A673 (cell line): Measurements from ENCODE around the gene GPN2. TPM values are rescaled to one million over a fixed set of nuclear protein-coding genes. Genes with fewer than 3 reads are reported as not detected.

Source experiments
- Bru-seq: library from RNA; stranded (reverse); fragments of 400-500 nt; gene quantifications from one replicate; lab custom pipeline; 2021; lab: Mats Ljungman, UMichigan
- BruChase-seq, 2 experiments: library from RNA; stranded (reverse); fragments of 400-500 nt; gene quantifications; one replicate each; lab custom pipeline; 2021; lab: Mats Ljungman, UMichigan
- BruUV-seq: library from RNA; stranded (reverse); fragments of 400-500 nt; replicated peaks from 2 replicates; lab custom pipeline; 2021; lab: Mats Ljungman, UMichigan
- CTCF ChIA-PET: fragments of 300-600 bp; sonication (Branson Sonifier 250); formaldehyde crosslinking; loops from one replicate; lab custom pipeline; 2022; ENCODE audit warnings: antibody characterized with exemption; lab: Charles Lee
- POLR2A ChIA-PET: fragments of 300-600 bp; sonication (Branson Sonifier 250); formaldehyde crosslinking; loops from one replicate; lab custom pipeline; 2022; ENCODE audit warnings: antibody characterized with exemption; ENCODE audit not compliant: low non-redundant PET; lab: Charles Lee
- DNase-seq: peaks from one replicate; pipeline ENCODE4 v3.0.0-alpha.2; 2015; ENCODE audit warnings: low spot score
- H3K27ac ChIP-seq: fragments of 200-600 bp; sonication (generic); 2 replicates; pipeline ENCODE4 v1.5.1; 2016; ENCODE audit warnings: mixed run types, low read depth, mild to moderate bottlenecking, mixed read lengths, antibody characterized with exemption, low read length; ENCODE audit not compliant: poor library complexity, severe bottlenecking
- H3K27me3 ChIP-seq: fragments of 200-600 bp; sonication (generic); replicated peaks from 2 replicates; pipeline ENCODE4 v1.6.1; 2017; ENCODE audit warnings: mixed run types, low read depth, mild to moderate bottlenecking, mixed read lengths, antibody characterized with exemption, low read length; ENCODE audit not compliant: insufficient read depth, poor library complexity
- H3K36me3 ChIP-seq: fragments of 200-600 bp; sonication (generic); 2 replicates; pipeline ENCODE4 v1.6.1; 2016; ENCODE audit warnings: mixed run types, mild to moderate bottlenecking, mixed read lengths, antibody characterized with exemption, low read length; ENCODE audit not compliant: insufficient read depth, poor library complexity, severe bottlenecking
- H3K4me1 ChIP-seq: fragments of 200-600 bp; sonication (generic); 2 replicates; pipeline ENCODE4 v1.6.1; 2017; ENCODE audit warnings: mixed run types, mild to moderate bottlenecking, mixed read lengths, antibody characterized with exemption, low read length; ENCODE audit not compliant: insufficient read depth, poor library complexity, severe bottlenecking
- H3K4me3 ChIP-seq: fragments of 200-600 bp; sonication (generic); 2 replicates; pipeline ENCODE4 v1.5.1; 2016; ENCODE audit warnings: low read depth, mixed run types, mild to moderate bottlenecking, mixed read lengths, low read length; ENCODE audit not compliant: poor library complexity, severe bottlenecking
- H3K9me3 ChIP-seq: fragments of 200-600 bp; sonication (generic); 2 replicates; pipeline ENCODE4 v1.6.1; 2016; ENCODE audit warnings: mixed run types, low read depth, mild to moderate bottlenecking, mixed read lengths, antibody characterized with exemption, low read length; ENCODE audit not compliant: poor library complexity, severe bottlenecking
- EZH2 ChIP-seq: fragments of 200-600 bp; sonication (generic); IDR thresholded peaks from 2 replicates; pipeline ENCODE4 v1.6.1; 2017; ENCODE audit warnings: borderline replicate concordance, low read depth, mild to moderate bottlenecking, mixed read lengths, antibody characterized with exemption, low read length; ENCODE audit not compliant: poor library complexity, severe bottlenecking
- intact Hi-C: fragments of 100-400 bp; cut with micrococcal nuclease; formaldehyde crosslinking; loops from one replicate; pipeline ENCODE4 v1.10.0; 2022; ENCODE audit not compliant: unreplicated experiment
- long read RNA-seq: library from polyadenylated mRNA; stranded (forward); transcript quantifications from one replicate; pipeline ENCODE4 v2.0.0, GENCODE V29; 2022
- total RNA-seq: library from RNA; stranded (reverse); gene quantifications from 2 replicates; pipeline ENCODE4 v1.2.3, GENCODE V29; 2021
- TF ChIP-seq, protein P1 (sequence below): fragments of 300-800, 200-600 bp; sonication (generic); conservative IDR thresholded peaks from 2 replicates; pipeline ENCODE4 v1.5.1; 2017; ENCODE audit warnings: low read depth, mild to moderate bottlenecking, antibody characterized with exemption, low read length, moderate library complexity, mixed read lengths

Gene GPN2
- 40.8 and 41.4 TPM in 2 replicates for total RNA-seq
- Bru-seq, nascent RNA, result percentile 77 among the genes with signal in this experiment
- BruChase-seq, experiment 1, labeled RNA remaining after a 2-hour chase, result percentile 92 among the genes with signal in this experiment
- percentile 95 among the genes with signal in this experiment for BruChase-seq, experiment 2, labeled RNA remaining after a 6-hour chase
- long read RNA-seq, full-length matches to known transcripts, result 69 of 76 reads
- long read RNA-seq, partial matches to known transcripts, result 1 of 76 reads
- long read RNA-seq, other reads (novel, unspliced or antisense), result 6 of 76 reads

DNA sequence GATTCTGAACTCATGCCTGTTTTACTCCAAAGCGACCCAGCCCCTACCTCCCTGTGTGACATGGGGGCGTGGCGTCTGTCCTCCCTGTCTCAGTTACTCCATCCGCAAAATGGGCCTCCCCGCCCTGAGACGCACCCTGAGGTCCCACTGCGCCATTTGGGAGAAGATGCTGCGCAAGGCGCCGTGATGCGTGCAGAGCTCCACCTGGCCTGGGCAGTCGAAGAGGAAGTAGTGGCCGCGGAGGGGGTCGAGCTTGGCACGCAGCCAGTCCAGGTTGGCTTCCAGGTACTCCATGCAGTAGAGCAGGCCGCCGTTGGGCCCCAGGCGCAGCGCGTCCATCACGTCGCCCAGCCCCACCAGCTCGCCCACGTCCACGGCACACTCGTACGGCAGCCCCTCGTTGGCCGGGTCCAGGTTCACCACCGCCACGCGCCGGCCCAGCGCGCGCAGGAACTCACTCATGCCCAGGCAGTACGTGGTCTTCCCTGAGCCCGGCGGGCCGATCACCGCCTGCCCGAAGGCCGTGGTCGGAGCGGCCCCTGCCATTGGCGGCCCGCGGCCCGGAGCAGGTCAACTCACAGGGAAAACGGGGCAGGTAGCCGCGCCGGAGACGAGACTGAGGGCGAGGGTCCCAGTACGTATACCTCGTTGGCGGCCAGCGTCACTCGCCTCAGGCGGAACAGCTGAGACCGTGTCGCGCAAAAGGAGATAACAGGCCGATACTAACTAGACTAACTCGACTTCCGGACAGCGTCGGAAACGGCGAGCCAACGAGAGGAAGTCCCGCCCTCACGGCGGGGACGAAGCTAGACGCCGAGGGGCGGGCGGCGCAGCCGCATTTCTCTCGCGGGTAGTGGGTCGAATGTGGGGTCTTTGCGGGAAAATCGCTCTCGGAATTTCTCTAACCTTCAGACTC lies at the start of gene GPN2:
Gene GPN2 (minus strand): TSS at position 733 of the 916 bp plus-strand sequence. CDS start 187 bp downstream, at position 546.
- POLR2A ChIA-PET, result interaction anchor here (0.5 to 1.4 kb wide), 5 partner anchors 11 to 556 kb away, joined by 3 to 18 read pairs (median 8); partner anchors contain the start of gene GPATCH3
- Histone ChIP-seq H3K36me3 (peaks cover 44% of the 10 kb centered on the region), H3K4me1 (peaks cover 9% of the 10 kb centered on the region), H3K4me3 (peak within 1 kb of the TSS; percentile 70), H3K9me3 (no peaks in the 10 kb centered on the region), H3K27ac (peak within 1 kb of the TSS; percentile 84), H3K27me3 (no peaks in the 10 kb centered on the region)
- peak; percentile 88 for DNase-seq
- BruUV-seq, result no TSS peak
- CTCF ChIA-PET, result interaction anchor here (0.7 kb wide), 1 partner anchor 25 kb away, joined by 3 read pairs; no protein-coding TSS in a partner anchor
- intact Hi-C loops, result no loop called here
- TF ChIP-seq, protein P1, sequence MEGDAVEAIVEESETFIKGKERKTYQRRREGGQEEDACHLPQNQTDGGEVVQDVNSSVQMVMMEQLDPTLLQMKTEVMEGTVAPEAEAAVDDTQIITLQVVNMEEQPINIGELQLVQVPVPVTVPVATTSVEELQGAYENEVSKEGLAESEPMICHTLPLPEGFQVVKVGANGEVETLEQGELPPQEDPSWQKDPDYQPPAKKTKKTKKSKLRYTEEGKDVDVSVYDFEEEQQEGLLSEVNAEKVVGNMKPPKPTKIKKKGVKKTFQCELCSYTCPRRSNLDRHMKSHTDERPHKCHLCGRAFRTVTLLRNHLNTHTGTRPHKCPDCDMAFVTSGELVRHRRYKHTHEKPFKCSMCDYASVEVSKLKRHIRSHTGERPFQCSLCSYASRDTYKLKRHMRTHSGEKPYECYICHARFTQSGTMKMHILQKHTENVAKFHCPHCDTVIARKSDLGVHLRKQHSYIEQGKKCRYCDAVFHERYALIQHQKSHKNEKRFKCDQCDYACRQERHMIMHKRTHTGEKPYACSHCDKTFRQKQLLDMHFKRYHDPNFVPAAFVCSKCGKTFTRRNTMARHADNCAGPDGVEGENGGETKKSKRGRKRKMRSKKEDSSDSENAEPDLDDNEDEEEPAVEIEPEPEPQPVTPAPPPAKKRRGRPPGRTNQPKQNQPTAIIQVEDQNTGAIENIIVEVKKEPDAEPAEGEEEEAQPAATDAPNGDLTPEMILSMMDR, result no peak
- no peak for TF ChIP-seq EZH2

DNA sequence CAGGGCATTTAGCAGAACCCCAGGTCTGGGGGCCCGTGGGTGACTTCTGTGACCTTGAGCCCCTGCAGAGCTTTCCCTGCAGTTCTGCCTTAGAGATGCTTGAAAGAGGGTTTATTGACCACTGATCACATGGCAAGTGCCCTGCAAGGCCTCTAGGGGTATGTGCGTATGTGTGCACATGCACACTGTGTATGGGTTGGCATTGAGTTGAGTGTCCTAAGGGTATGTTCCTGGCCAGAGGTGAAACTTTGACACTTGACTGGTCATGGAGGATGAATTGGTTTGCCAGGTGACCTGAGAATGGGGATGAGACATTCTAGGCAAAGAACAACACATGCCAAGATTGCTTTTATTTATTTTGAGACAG lies 48.6 kb upstream of the GPN2 start:
- DNase-seq, result no peak
- no peak overlapping the region for H3K27ac ChIP-seq
- no peaks in the 10 kb centered on the region for H3K27me3 ChIP-seq
- TF ChIP-seq EZH2, result no peak
- TF ChIP-seq, protein P1, result no peak
- intact Hi-C loops, result no loop called here
- peaks cover 36% of the 10 kb centered on the region for H3K36me3 ChIP-seq
- H3K4me3 ChIP-seq, result no peak overlapping the region
- POLR2A ChIA-PET, result no interaction called here
- BruUV-seq, result no TSS peak
- H3K9me3 ChIP-seq, result no peaks in the 10 kb centered on the region
- no peaks in the 10 kb centered on the region for H3K4me1 ChIP-seq
- CTCF ChIA-PET, result no interaction called here

DNA sequence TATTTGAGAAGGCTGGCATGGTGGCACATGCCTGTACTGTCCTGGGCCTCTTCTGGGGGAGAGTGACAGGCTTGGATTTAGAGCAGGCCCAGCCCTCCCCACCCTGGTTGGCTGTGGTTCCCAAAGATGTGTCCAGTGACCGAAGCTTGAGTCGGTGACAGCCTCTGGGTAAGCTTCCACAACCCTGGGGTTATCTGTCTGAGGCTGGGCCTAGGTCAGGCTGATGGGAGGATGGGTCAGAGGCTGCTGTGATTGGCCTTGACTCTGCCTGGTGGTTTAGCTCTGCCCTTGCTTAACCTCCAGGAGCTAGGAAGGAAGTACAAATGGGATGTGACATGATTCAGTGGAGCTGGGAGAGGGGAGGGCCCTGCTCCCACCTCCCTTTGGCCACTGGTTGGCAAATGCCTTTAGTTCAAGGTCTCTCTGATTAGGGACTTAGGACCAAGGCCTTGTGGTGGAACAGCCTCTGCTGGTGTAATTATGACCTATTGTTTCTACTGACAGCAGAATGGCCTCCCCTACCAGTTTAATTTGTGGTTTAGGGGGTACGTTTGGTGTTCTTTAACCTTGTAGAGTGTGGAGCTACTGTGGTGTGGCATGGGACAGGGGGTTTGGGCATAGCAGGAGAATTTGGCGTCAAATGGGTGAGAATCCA lies 48.0 kb upstream of the GPN2 start:
- intact Hi-C loops, result no loop called here
- TF ChIP-seq, protein P1, result no peak
- TF ChIP-seq EZH2, result no peak
- Histone ChIP-seq H3K27me3 (no peaks in the 10 kb centered on the region), H3K36me3 (peaks cover 31% of the 10 kb centered on the region), H3K27ac (no peak overlapping the region), H3K4me3 (no peak overlapping the region), H3K9me3 (no peaks in the 10 kb centered on the region), H3K4me1 (no peaks in the 10 kb centered on the region)
- ChIA-PET POLR2A (no interaction called here), CTCF (no interaction called here)
- BruUV-seq, result no TSS peak
- DNase-seq, result no peak
